HCT116 (cell line): Measurements from ENCODE around the gene TMEM234. TPM values are rescaled to one million over a fixed set of nuclear protein-coding genes. Genes with fewer than 3 reads are reported as not detected.

Experiments used
- ATAC-seq: fragments of 200-7000 bp; cut with Tn5 transposase; 2 replicates; pipeline ENCODE4 v1.9.1; 2020; ENCODE audit warnings: mild to moderate bottlenecking, moderate library complexity
- BruUV-seq: library from RNA; stranded (reverse); fragments of 400-500 nt; replicated peaks from 2 replicates; lab custom pipeline; 2021; lab: Mats Ljungman, UMichigan
- CTCF ChIA-PET: fragments of 300-600 bp; sonication (Branson Sonifier 250); formaldehyde crosslinking; loops from one replicate; lab custom pipeline; 2021; ENCODE audit warnings: antibody characterized with exemption; lab: Charles Lee
- POLR2A ChIA-PET: fragments of 300-600, 350-600 bp; sonication (Branson Sonifier 250); formaldehyde crosslinking; loops from one replicate; lab custom pipeline; 2021; ENCODE audit warnings: antibody characterized with exemption; lab: Charles Lee
- RAD21 ChIA-PET, 2 experiments: fragments of 300-600 bp; sonication (Branson Sonifier 250); formaldehyde crosslinking; loops; one replicate each; lab custom pipeline; 2023; ENCODE audit warnings: low total read pairs in 2 of 2; ENCODE audit not compliant: uncharacterized antibody in 2 of 2, unreplicated experiment in 2 of 2, low non-redundant PET in 1 of 2; lab: Charles Lee
- DNase-seq: peaks from one replicate; pipeline ENCODE4 v3.0.0-alpha.2; 2010; ENCODE audit warnings: low read depth, low spot score
- H2AFZ ChIP-seq: fragments of 200-600 bp; shearing (Covaris generic), sonication (generic); 2 replicates; pipeline ENCODE4 v1.6.1; 2017; ENCODE audit warnings: low read depth, mixed run types, mixed read lengths, antibody characterized with exemption, low read length; ENCODE audit not compliant: poor library complexity, severe bottlenecking
- H3K27ac ChIP-seq: 2 replicates; pipeline ENCODE4 v1.5.1; 2012; ENCODE audit warnings: low read depth, low read length
- H3K27me3 ChIP-seq: fragments of 200-600 bp; sonication (generic); 2 replicates; pipeline ENCODE4 v1.6.1; 2016; ENCODE audit warnings: mixed run types, low read length, mixed read lengths; ENCODE audit not compliant: insufficient read depth
- H3K36me3 ChIP-seq, 2 experiments: fragments of 200-500 bp in 1 of 2; fragments of 200-600 bp in 1 of 2; sonication (Bioruptor generic) in 1 of 2; sonication (generic) in 1 of 2; 2 replicates each; pipeline versions ENCODE4 v1.5.1 to v1.6.1; 2014 to 2016; ENCODE audit warnings: low read length in 2 of 2, inconsistent platforms in 1 of 2, mixed read lengths in 1 of 2, mixed run types in 1 of 2; ENCODE audit not compliant: insufficient read depth in 2 of 2, control insufficient read depth in 1 of 2
- H3K4me1 ChIP-seq, 2 experiments: fragments of 200-600 bp in 1 of 2; sonication (generic) in 1 of 2; 2 replicates each; pipeline versions ENCODE4 v1.5.1 to v1.6.1; 2012 to 2017; ENCODE audit warnings: low read length in 2 of 2, inconsistent platforms in 1 of 2, mild to moderate bottlenecking in 1 of 2, mixed read lengths in 1 of 2, mixed run types in 1 of 2, moderate library complexity in 1 of 2; ENCODE audit not compliant: insufficient read depth in 2 of 2, control insufficient read depth in 1 of 2
- H3K4me2 ChIP-seq: fragments of 200-600 bp; sonication (generic); 2 replicates; pipeline ENCODE4 v1.6.1; 2017; ENCODE audit warnings: mixed run types, low read length, mixed read lengths
- H3K4me3 ChIP-seq, 2 experiments: fragments of 200-600 bp in 1 of 2; sonication (generic) in 1 of 2; replicated peaks in 1 of 2; 2 replicates each; pipeline ENCODE4 v1.5.1; 2011 to 2016; ENCODE audit warnings: low read length in 2 of 2, control low read depth in 1 of 2, low read depth in 1 of 2, mild to moderate bottlenecking in 1 of 2, mixed read lengths in 1 of 2, mixed run types in 1 of 2
- H3K79me2 ChIP-seq: fragments of 200-600 bp; sonication (generic); 2 replicates; pipeline ENCODE4 v1.6.1; 2017; ENCODE audit warnings: mild to moderate bottlenecking, mixed run types, low read length, moderate library complexity, mixed read lengths; ENCODE audit not compliant: insufficient read depth
- H3K9ac ChIP-seq: fragments of 200-600 bp; sonication (generic); 2 replicates; pipeline ENCODE4 v1.6.1; 2016; ENCODE audit warnings: low read length, mixed read lengths
- H3K9me2 ChIP-seq: fragments of 200-600 bp; sonication (generic), shearing (Covaris generic); 2 replicates; pipeline ENCODE4 v1.6.1; 2017; ENCODE audit warnings: mixed run types, mild to moderate bottlenecking, moderate library complexity; ENCODE audit not compliant: insufficient read depth
- H3K9me3 ChIP-seq, 2 experiments: fragments of 200-500 bp in 1 of 2; fragments of 200-600 bp in 1 of 2; sonication (Bioruptor generic) in 1 of 2; sonication (generic) in 1 of 2; 2 replicates each; pipeline ENCODE4 v1.6.1; 2014 to 2017; ENCODE audit warnings: low read length in 2 of 2, mixed read lengths in 2 of 2, inconsistent platforms in 1 of 2, low read depth in 1 of 2, mild to moderate bottlenecking in 1 of 2, mixed run types in 1 of 2, moderate library complexity in 1 of 2; ENCODE audit not compliant: control insufficient read depth in 1 of 2, insufficient read depth in 1 of 2
- H4K20me1 ChIP-seq: fragments of 200-600 bp; sonication (generic), shearing (Covaris generic); 2 replicates; pipeline ENCODE4 v1.6.1; 2017; ENCODE audit warnings: mixed run types, mild to moderate bottlenecking, moderate library complexity; ENCODE audit not compliant: insufficient read depth
- ATF3 ChIP-seq: IDR thresholded peaks from 2 replicates; pipeline ENCODE4 v1.6.1; 2012
- CTCF ChIP-seq, 3 experiments: fragments of 200-600 bp in 1 of 3; sonication (generic) in 1 of 3; IDR thresholded peaks in 2 of 3; conservative IDR thresholded peaks in 1 of 3; 2 replicates each; pipeline ENCODE4 v1.5.1; 2012 to 2017; ENCODE audit warnings: low read depth in 2 of 3, low read length in 2 of 3, antibody characterized with exemption in 1 of 3, borderline replicate concordance in 1 of 3, control low read depth in 1 of 3, mild to moderate bottlenecking in 1 of 3, mixed read lengths in 1 of 3, mixed run types in 1 of 3, moderate library complexity in 1 of 3; ENCODE audit not compliant: insufficient read depth in 1 of 3
- POLR2A ChIP-seq: IDR thresholded peaks from 2 replicates; pipeline ENCODE4 v1.7.0; 2011; ENCODE audit warnings: borderline replicate concordance; ENCODE audit not compliant: insufficient read depth, insufficient read length; ENCODE audit errors: extremely low read depth
- POLR2AphosphoS5 ChIP-seq: IDR thresholded peaks from 2 replicates; pipeline ENCODE4 v1.6.1; 2011; ENCODE audit warnings: mild to moderate bottlenecking, low read depth, low read length, moderate library complexity
- SIN3A ChIP-seq: IDR thresholded peaks from 2 replicates; pipeline ENCODE4 v1.6.1; 2012; ENCODE audit warnings: low read depth
- SP1 ChIP-seq: IDR thresholded peaks from 2 replicates; pipeline ENCODE4 v1.6.1; 2012; ENCODE audit warnings: low read depth
- SRF ChIP-seq: IDR thresholded peaks from 2 replicates; pipeline ENCODE4 v1.6.1; 2012; ENCODE audit warnings: low read depth
- YY1 ChIP-seq: IDR thresholded peaks from 2 replicates; pipeline ENCODE4 v1.6.1; 2011; ENCODE audit warnings: low read length, low read depth, moderate library complexity, mild to moderate bottlenecking; ENCODE audit not compliant: insufficient replicate concordance; ENCODE audit errors: extremely low read depth
- intact Hi-C: fragments of 100-400 bp; cut with micrococcal nuclease; formaldehyde crosslinking; loops from 2 replicates; pipeline ENCODE4 v1.10.0; 2022
- total RNA-seq: library from RNA; stranded (reverse); gene quantifications from one replicate; pipeline ENCODE4 v1.2.1, GENCODE V29; 2021; ENCODE audit not compliant: unreplicated experiment

The TMEM234 gene
- total RNA-seq, 1 experiment from 2014 or later: 12.3 TPM

- intact Hi-C loops: no loop called here
- H3K27ac ChIP-seq: no peak overlapping the region
- ChIA-PET CTCF (interaction anchor here (1.4 kb wide), 1 partner anchor 16 kb away, joined by 3 read pairs; no protein-coding TSS in a partner anchor), RAD21 (no interaction called here), POLR2A (no interaction called here)
- 0 out of 2 replicates have a peak, but pooled peaks have one; percentile 6 for ATAC-seq
- no peak for DNase-seq
- H3K4me3 ChIP-seq: no peak overlapping the region
- H3K4me2 ChIP-seq: peak overlapping the region; percentile 71
- 0 out of 2 replicates have a peak overlapping the region, but pooled peaks have one; percentile 47 for H3K9ac ChIP-seq
- H3K9me3 ChIP-seq: no peaks in the 10 kb centered on the region
- H2AFZ ChIP-seq: no peak overlapping the region
- H3K4me1 ChIP-seq: peaks cover 5 to 21% of the 10 kb centered on the region in 2 experiments; a peak in 3 of 4 replicates
- no TSS peak for BruUV-seq
- no peaks in the 10 kb centered on the region for H3K9me2 ChIP-seq
- no peaks in the 10 kb centered on the region for H3K27me3 ChIP-seq
- no peaks in the 10 kb centered on the region for H4K20me1 ChIP-seq
- TF ChIP-seq SRF: no peak
- no peak for TF ChIP-seq POLR2AphosphoS5
- no peaks in the 10 kb centered on the region for H3K79me2 ChIP-seq
- H3K36me3 ChIP-seq: peaks cover 5 to 26% of the 10 kb centered on the region in 2 experiments
These were observed 22.5 kb downstream of the TMEM234 start for GRCh38 chr1:32199717-32200072.

GRCh38 chr1:32199043-32199716, 23.0 kb downstream of the TMEM234 start:
- Histone ChIP-seq H3K9me3 (no peaks in the 10 kb centered on the region), H3K9ac (no peak overlapping the region), H3K9me2 (no peaks in the 10 kb centered on the region)
- intact Hi-C loops: no loop called here
- CTCF ChIA-PET: no interaction called here
- BruUV-seq: no TSS peak
- no peak for TF ChIP-seq SP1
- no peak for TF ChIP-seq CTCF (IDR thresholded peaks at IDR 0.05 in 2 of 3, conservative IDR thresholded peaks at IDR 0.05 in 1 of 3; ENCODE audit: borderline replicate concordance in 1 of 3, insufficient read depth in 1 of 3, low read depth in 2 of 3, low read length in 2 of 3)
- peak; percentile 23; the same call in 1 of the 2 replicates for TF ChIP-seq POLR2AphosphoS5
- TF ChIP-seq ATF3: no peak
- no peak for TF ChIP-seq YY1
- TF ChIP-seq SIN3A: no peak
- no peak for TF ChIP-seq POLR2A
- TF ChIP-seq, all 23 proteins: peak for 1
- H4K20me1 ChIP-seq: no peaks in the 10 kb centered on the region
- H2AFZ ChIP-seq: no peak overlapping the region
- no peak overlapping the region for H3K4me2 ChIP-seq
- no peak overlapping the region for H3K27ac ChIP-seq
- POLR2A ChIA-PET: no interaction called here
- peaks cover 10 to 32% of the 10 kb centered on the region in 2 experiments for H3K36me3 ChIP-seq
- 0 out of 2 replicates have a peak, but pooled peaks have one; percentile 10 for ATAC-seq
- no peaks in the 10 kb centered on the region for H3K79me2 ChIP-seq
- peaks cover 5 to 21% of the 10 kb centered on the region in 2 experiments; a peak in 3 of 4 replicates for H3K4me1 ChIP-seq
- H3K4me3 ChIP-seq: no peak overlapping the region
- RAD21 ChIA-PET: no interaction called here
- no peaks in the 10 kb centered on the region for H3K27me3 ChIP-seq
- DNase-seq: no peak
